ENCODE measurements around the gene CXCR5.
"Not testable (repeated sequence)": the region's sequence is repeated elsewhere in the genome, so short reads cannot be mapped to it uniquely, and the experiment has no call there.

The CXCR5 gene

GRCh38 chr11:118842369-118842768 is 41.3 kb upstream of the CXCR5 start:
- H3K4me3 ChIP-seq (ENCODE audit: low read depth in 1 of 2, low read length in 1 of 2): no peak overlapping the region
- TF ChIP-seq, protein P1, sequence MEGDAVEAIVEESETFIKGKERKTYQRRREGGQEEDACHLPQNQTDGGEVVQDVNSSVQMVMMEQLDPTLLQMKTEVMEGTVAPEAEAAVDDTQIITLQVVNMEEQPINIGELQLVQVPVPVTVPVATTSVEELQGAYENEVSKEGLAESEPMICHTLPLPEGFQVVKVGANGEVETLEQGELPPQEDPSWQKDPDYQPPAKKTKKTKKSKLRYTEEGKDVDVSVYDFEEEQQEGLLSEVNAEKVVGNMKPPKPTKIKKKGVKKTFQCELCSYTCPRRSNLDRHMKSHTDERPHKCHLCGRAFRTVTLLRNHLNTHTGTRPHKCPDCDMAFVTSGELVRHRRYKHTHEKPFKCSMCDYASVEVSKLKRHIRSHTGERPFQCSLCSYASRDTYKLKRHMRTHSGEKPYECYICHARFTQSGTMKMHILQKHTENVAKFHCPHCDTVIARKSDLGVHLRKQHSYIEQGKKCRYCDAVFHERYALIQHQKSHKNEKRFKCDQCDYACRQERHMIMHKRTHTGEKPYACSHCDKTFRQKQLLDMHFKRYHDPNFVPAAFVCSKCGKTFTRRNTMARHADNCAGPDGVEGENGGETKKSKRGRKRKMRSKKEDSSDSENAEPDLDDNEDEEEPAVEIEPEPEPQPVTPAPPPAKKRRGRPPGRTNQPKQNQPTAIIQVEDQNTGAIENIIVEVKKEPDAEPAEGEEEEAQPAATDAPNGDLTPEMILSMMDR (IDR thresholded peaks at IDR 0.05): no peak
- H3K36me3 ChIP-seq: no peaks in the 10 kb centered on the region
- H3K4me1 ChIP-seq (ENCODE audit: control insufficient read depth in 1 of 2, insufficient read depth in 1 of 2, low read depth in 1 of 2, low read length in 1 of 2): no peaks in the 10 kb centered on the region
- no peaks in the 10 kb centered on the region for H3K27me3 ChIP-seq
- H3K9me3 ChIP-seq: no peaks in the 10 kb centered on the region
- H3K27ac ChIP-seq: no peak overlapping the region

DNA sequence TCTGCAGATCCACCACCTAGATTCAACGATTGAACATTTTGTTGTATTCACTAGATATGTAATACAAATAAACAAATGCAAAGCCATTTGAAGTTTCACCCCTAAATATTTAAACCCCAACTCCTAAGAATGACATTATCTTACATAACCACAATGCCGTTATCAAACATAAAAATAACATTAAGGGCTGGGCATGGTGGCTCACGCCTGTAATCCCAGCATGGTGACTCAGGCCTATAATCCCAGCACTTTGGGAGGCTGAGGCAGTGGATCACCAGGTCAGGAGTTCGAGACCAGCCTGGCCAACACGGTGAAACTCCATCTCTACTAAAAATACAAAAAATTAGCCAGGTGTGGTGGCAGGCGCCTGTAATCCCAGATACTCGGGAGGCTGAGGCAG is 40.8 kb upstream of the CXCR5 start:
- H3K27ac ChIP-seq; H3K27me3 ChIP-seq; H3K4me3 ChIP-seq (ENCODE audit: low read depth in 1 of 2, low read length in 1 of 2); H3K9me3 ChIP-seq; H3K4me1 ChIP-seq (ENCODE audit: control insufficient read depth in 1 of 2, insufficient read depth in 1 of 2, low read depth in 1 of 2, low read length in 1 of 2); H3K36me3 ChIP-seq: not testable (repeated sequence)

- no peak overlapping the region for H3K27ac ChIP-seq
- no peak overlapping the region for H3K4me3 ChIP-seq (ENCODE audit: low read depth in 1 of 2, low read length in 1 of 2)
- no peaks in the 10 kb centered on the region for H3K9me3 ChIP-seq
- H3K27me3 ChIP-seq: no peaks in the 10 kb centered on the region
- H3K4me1 ChIP-seq (ENCODE audit: control insufficient read depth in 1 of 2, insufficient read depth in 1 of 2, low read depth in 1 of 2, low read length in 1 of 2): no peaks in the 10 kb centered on the region
- H3K36me3 ChIP-seq: no peaks in the 10 kb centered on the region
- TF ChIP-seq, protein P1 (IDR thresholded peaks at IDR 0.05): no peak
Observed at GRCh38 chr11:118843565-118843964, 40.1 kb upstream of the CXCR5 start.

DNA sequence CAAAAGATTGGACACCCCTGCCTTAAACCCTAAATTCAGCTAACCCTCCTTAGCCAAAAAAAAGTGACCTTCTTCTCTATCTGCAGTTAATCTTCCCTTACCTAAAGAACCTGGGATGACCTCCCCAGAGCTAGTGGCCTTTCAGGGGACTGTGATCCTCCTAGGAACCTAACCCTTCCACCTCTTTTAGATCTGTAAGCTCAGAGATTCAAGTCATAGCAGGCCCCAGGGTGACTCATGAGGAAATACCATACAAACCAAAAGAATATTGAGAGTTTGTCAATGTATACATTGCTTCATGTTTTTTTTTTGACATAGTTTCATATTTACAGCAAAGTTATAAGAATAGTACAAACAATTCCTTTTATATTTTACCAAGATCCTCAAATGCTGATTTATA is 38.3 kb upstream of the CXCR5 start:
- Histone ChIP-seq H3K4me1 (ENCODE audit: control insufficient read depth in 1 of 2, insufficient read depth in 1 of 2, low read depth in 1 of 2, low read length in 1 of 2) (no peaks in the 10 kb centered on the region), H3K27ac (no peak overlapping the region), H3K27me3 (no peaks in the 10 kb centered on the region), H3K4me3 (ENCODE audit: low read depth in 1 of 2, low read length in 1 of 2) (no peak overlapping the region), H3K9me3 (no peaks in the 10 kb centered on the region), H3K36me3 (no peaks in the 10 kb centered on the region)
- TF ChIP-seq, protein P1 (IDR thresholded peaks at IDR 0.05): no peak

GRCh38 chr11:118846181-118846935 is 37.3 kb upstream of the CXCR5 start:
- TF ChIP-seq, protein P1 (IDR thresholded peaks at IDR 0.05): no peak
- H3K4me3 ChIP-seq (ENCODE audit: low read depth in 1 of 2, low read length in 1 of 2): no peak overlapping the region

DNA sequence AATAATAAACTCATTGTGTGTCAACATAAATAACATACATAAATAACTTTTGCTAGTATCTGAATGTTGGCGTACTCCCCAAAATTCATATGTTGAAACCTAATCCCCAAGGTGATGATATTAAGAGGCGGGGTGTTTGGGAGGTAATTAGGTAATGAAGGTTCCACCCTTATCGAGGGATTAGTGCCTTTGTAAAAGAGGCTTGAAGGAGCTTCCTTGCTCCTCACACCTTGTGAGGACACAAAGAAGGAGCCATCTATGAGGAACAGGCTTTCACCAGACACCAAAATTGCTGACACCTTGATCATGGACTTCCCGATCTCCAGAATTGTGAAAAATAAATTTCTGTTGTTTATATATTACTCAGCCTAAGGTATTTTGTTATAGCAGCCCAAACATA is 33.9 kb upstream of the CXCR5 start:
- Histone ChIP-seq H3K27ac (no peak overlapping the region), H3K36me3 (no peaks in the 10 kb centered on the region), H3K9me3 (no peaks in the 10 kb centered on the region), H3K27me3 (no peaks in the 10 kb centered on the region), H3K4me1 (ENCODE audit: control insufficient read depth in 1 of 2, insufficient read depth in 1 of 2, low read depth in 1 of 2, low read length in 1 of 2) (peaks cover 6% of the 10 kb centered on the region in 2 experiments), H3K4me3 (ENCODE audit: low read depth in 1 of 2, low read length in 1 of 2) (no peak overlapping the region)
- TF ChIP-seq, protein P1 (IDR thresholded peaks at IDR 0.05): no peak

More at GRCh38 chr11:118846181-118846935, 37.3 kb upstream of the CXCR5 start:
- H3K36me3 ChIP-seq: no peaks in the 10 kb centered on the region
- H3K27ac ChIP-seq: no peak overlapping the region
- H3K9me3 ChIP-seq: no peaks in the 10 kb centered on the region
- H3K4me1 ChIP-seq (ENCODE audit: control insufficient read depth in 1 of 2, insufficient read depth in 1 of 2, low read depth in 1 of 2, low read length in 1 of 2): no peaks in the 10 kb centered on the region
- no peaks in the 10 kb centered on the region for H3K27me3 ChIP-seq

Measured in neutrophil (primary cell).